A549 (cell line): ENCODE results near the gene TMC6. TPM values are rescaled to one million over a fixed set of nuclear protein-coding genes. Genes with fewer than 3 reads are reported as not detected.

ENCODE experiments used
- ATAC-seq, 2 experiments: fragments of 200-7000 bp in 1 of 2; fragments of >200 bp in 1 of 2; cut with Nextera tagmentation in 1 of 2; cut with Tn5 transposase in 1 of 2; 3 replicates each; pipeline versions ENCODE4 v1.8.0 to v1.9.1; 2018 to 2020; ENCODE audit warnings: mild to moderate bottlenecking in 1 of 2, moderate library complexity in 1 of 2
- CTCF ChIA-PET: fragments of 300-600 bp; sonication (Branson Sonifier 250); formaldehyde crosslinking; extraction: SDS; loops from one replicate; lab custom pipeline; 2021; ENCODE audit warnings: antibody characterized with exemption, inconsistent platforms; lab: Yijun Ruan, JAX
- POLR2A ChIA-PET: fragments of 350-600 bp; formaldehyde crosslinking; extraction: SDS; loops from one replicate; lab custom pipeline; 2021; ENCODE audit warnings: antibody characterized with exemption, inconsistent platforms; lab: Yijun Ruan, JAX
- DNase-seq, 2 experiments: peaks; one replicate each; pipeline versions ENCODE4 v3.0.0 to v3.0.0-alpha.2; 2011 to 2016; ENCODE audit warnings: low read depth in 1 of 2, low spot score in 1 of 2
- FAIRE-seq: peaks from 2 replicates; lab custom pipeline; 2011; peaks lifted over from hg19 to GRCh38; lab: Jason Lieb, UNC
- H3K27ac ChIP-seq, 2 experiments: fragments of >200 bp; sonication (Bioruptor Twin); formaldehyde crosslinking; 3 replicates each; pipeline ENCODE4 v1.5.1; 2016 to 2017
- H3K4me1 ChIP-seq: fragments of >200 bp; sonication (Bioruptor Twin); formaldehyde crosslinking; 3 replicates; pipeline ENCODE4 v1.6.1; 2016
- H3K4me2 ChIP-seq: fragments of >200 bp; sonication (Bioruptor Twin); formaldehyde crosslinking; 3 replicates; pipeline ENCODE4 v1.6.1; 2016
- H3K4me3 ChIP-seq: fragments of >200 bp; sonication (Bioruptor Twin); formaldehyde crosslinking; 3 replicates; pipeline ENCODE4 v1.5.1; 2016
- H3K9me3 ChIP-seq: fragments of >200 bp; sonication (Bioruptor Twin); formaldehyde crosslinking; 3 replicates; pipeline ENCODE4 v1.6.1; 2016
- CTCF ChIP-seq: fragments of >200 bp; sonication (Bioruptor Twin); formaldehyde crosslinking; IDR thresholded peaks from 3 replicates; pipeline ENCODE4 v1.5.1; 2016
- E2F6 ChIP-seq: IDR thresholded peaks from 2 replicates; pipeline ENCODE4 v1.6.1; 2012; ENCODE audit warnings: low read depth, borderline replicate concordance
- FOSB ChIP-seq: fragments of 250-450 bp; sonication (Bioruptor Pico); IDR thresholded peaks from 2 replicates; pipeline ENCODE4 v1.5.0; 2020; ENCODE audit warnings: mild to moderate bottlenecking, moderate library complexity
- GATA3 ChIP-seq: IDR thresholded peaks from 2 replicates; pipeline ENCODE4 v1.6.1; 2012; ENCODE audit warnings: borderline replicate concordance
- HES2 ChIP-seq: fragments of >200 bp; sonication (Bioruptor Twin); formaldehyde crosslinking; IDR thresholded peaks from 2 replicates; pipeline ENCODE4 v1.6.1; 2016
- HOXA7 ChIP-seq: fragments of 250-450 bp; sonication (Bioruptor Pico); IDR thresholded peaks from 2 replicates; pipeline ENCODE4 v1.5.0; 2020; ENCODE audit warnings: mild to moderate bottlenecking, moderate library complexity
- JUN ChIP-seq, 2 experiments: fragments of >200 bp; sonication (Bioruptor Twin); formaldehyde crosslinking; IDR thresholded peaks; 2 replicates in 1 of 2; 3 replicates in 1 of 2; pipeline ENCODE4 v1.6.1; 2016 to 2017
- KDM5A ChIP-seq: fragments of 200-600 bp; sonication (generic); IDR thresholded peaks from 2 replicates; pipeline ENCODE4 v1.6.1; 2016; ENCODE audit warnings: antibody characterized with exemption, mild to moderate bottlenecking
- NFE2L2 ChIP-seq: fragments of 150-350 bp; conservative IDR thresholded peaks from 2 replicates; pipeline ENCODE4 v1.6.1; 2014; ENCODE audit warnings: low read length
- NR3C1 ChIP-seq: fragments of >200 bp; sonication (Bioruptor Twin); formaldehyde crosslinking; IDR thresholded peaks from 3 replicates; pipeline ENCODE4 v1.6.1; 2017
- PBX3 ChIP-seq: IDR thresholded peaks from 2 replicates; pipeline ENCODE4 v1.6.1; 2012
- PHF8 ChIP-seq: fragments of 200-600 bp; sonication (generic); IDR thresholded peaks from 2 replicates; pipeline ENCODE4 v1.6.1; 2016; ENCODE audit warnings: low read depth, mild to moderate bottlenecking, antibody characterized with exemption, moderate library complexity, borderline replicate concordance
- POLR2AphosphoS2 ChIP-seq: conservative IDR thresholded peaks from 2 replicates; pipeline ENCODE4 v1.6.1; 2012; ENCODE audit warnings: low read length, improper control_type of control experiment, inconsistent platforms
- SREBF2 ChIP-seq: fragments of 450-650 bp; IDR thresholded peaks from 2 replicates; pipeline ENCODE4 v1.6.1; 2014; ENCODE audit warnings: mild to moderate bottlenecking, moderate library complexity
- TFCP2L1 ChIP-seq: fragments of 250-450 bp; sonication (Bioruptor Pico); IDR thresholded peaks from 2 replicates; pipeline ENCODE4 v1.5.0; 2021; ENCODE audit warnings: mild to moderate bottlenecking
- WGBS: methylation state at CpG from one replicate; pipeline ENCODE4 v1.1.6; 2017; ENCODE audit errors: missing lambda C conversion rate; 5-methylcytosine and 5-hydroxymethylcytosine counted together
- polyA plus RNA-seq, 4 experiments: library from polyadenylated mRNA; depleted of rRNA in 3 of 4; stranded (reverse); fragments of >200 nt; fragmentation: RNase III in 1 of 4; extraction: RNeasy Plus Mini Kit Qiagen cat#74134 plus additional on column Dnase treatment in 1 of 4; gene quantifications; 2 replicates in 3 of 4; 3 replicates in 1 of 4; pipeline ENCODE4 v1.2.3, GENCODE V29; 2011 to 2017

Gene TMC6
- polyA plus RNA-seq, 2 of the 4 experiments (the other 2 are of a cell fraction): 4.7 to 9.4 TPM

GRCh38 chr17:78174346-78174869, 45.9 kb upstream of the TMC6 start:
- CTCF ChIA-PET: interaction anchor here (0.6 to 13.2 kb wide), 17 partner anchors 11 to 1318 kb away, joined by 3 to 295 read pairs (median 6); partner anchors contain the start of genes AFMID, C17orf99 and TK1
- 76% methylated on average over 15 of the region's 15 CpGs for WGBS

GRCh38 chr17:78173097-78173715, 44.7 kb upstream of the TMC6 start:
- no peak overlapping the region for H3K27ac ChIP-seq
- no peak for DNase-seq
- no peak for ATAC-seq
- H3K4me3 ChIP-seq: no peak overlapping the region
- H3K9me3 ChIP-seq: no peaks in the 10 kb centered on the region
- ChIA-PET POLR2A (no interaction called here), CTCF (interaction anchor here (0.6 to 13.2 kb wide), 9 partner anchors 11 to 154 kb away, joined by 3 to 295 read pairs (median 5); partner anchors contain the start of genes AFMID, C17orf99 and TK1)
- peaks cover 32% of the 10 kb centered on the region for H3K4me1 ChIP-seq
- 74% methylated on average over 8 of the region's 11 CpGs for WGBS
- TF ChIP-seq SREBF2 (no peak), E2F6 (no peak), KDM5A (no peak), NFE2L2 (no peak), PBX3 (0 out of 2 replicates have a peak, but pooled peaks have one; percentile 36)
- FAIRE-seq: no peak
- H3K4me2 ChIP-seq: no peak overlapping the region

More at GRCh38 chr17:78174346-78174869, 45.9 kb upstream of the TMC6 start:
- Histone ChIP-seq H3K4me2 (no peak overlapping the region), H3K9me3 (no peaks in the 10 kb centered on the region), H3K27ac (peak overlapping the region in 1 of 2 experiments; percentile 19; a peak in 2 of 6 replicates), H3K4me1 (peaks cover 34% of the 10 kb centered on the region), H3K4me3 (no peak overlapping the region)
- DNase-seq (peak in 1 of 2 experiments; percentile 56), ATAC-seq (peak in 1 of 2 experiments; percentile 14; a peak in 2 of 6 replicates), FAIRE-seq (no peak)
- POLR2A ChIA-PET: interaction anchor here (0.5 to 2.6 kb wide), 3 partner anchors 34 to 83 kb away, joined by 3 to 7 read pairs (median 4); no protein-coding TSS in a partner anchor
- TF ChIP-seq CTCF: no peak
- no peak for TF ChIP-seq PHF8
- no peak for TF ChIP-seq TFCP2L1 (CRISPR knock-in tag)
- TF ChIP-seq HES2: no peak
- TF ChIP-seq NR3C1: no peak

GRCh38 chr17:78172249-78173051, 43.9 kb upstream of the TMC6 start:
- Histone ChIP-seq H3K9me3 (no peaks in the 10 kb centered on the region), H3K4me3 (no peak overlapping the region), H3K4me2 (peak overlapping the region; percentile 22; the same call in 2 of the 3 replicates), H3K27ac (peak overlapping the region in 1 of 2 experiments; percentile 29; a peak in 3 of 6 replicates), H3K4me1 (peaks cover 34% of the 10 kb centered on the region)
- DNase-seq (peak in 1 of 2 experiments; percentile 46), FAIRE-seq (no peak), ATAC-seq (peak in 1 of 2 experiments; percentile 4; a peak in 2 of 6 replicates)
- ChIA-PET CTCF (interaction anchor here (1.3 to 13.2 kb wide), 5 partner anchors 13 to 79 kb away, joined by 4 to 295 read pairs (median 105); partner anchors contain the start of genes AFMID, C17orf99 and TK1), POLR2A (no interaction called here)
- TF ChIP-seq HOXA7 (CRISPR knock-in tag): peak; percentile 37; the same call in 1 of the 2 replicates
- TF ChIP-seq GATA3: no peak
- peak; percentile 55; the same call in 1 of the 2 replicates for TF ChIP-seq FOSB
- TF ChIP-seq POLR2AphosphoS2: peak; percentile 66; the same call in 1 of the 2 replicates
- TF ChIP-seq JUN (IDR thresholded peaks at IDR 0.05): peak in 1 of 2 experiments; percentile 21; a peak in 1 of 5 replicates
- 53% methylated on average over 19 of the region's 19 CpGs for WGBS
